PC-9 (cell line): Measurements from ENCODE around the gene HAX1. TPM values are rescaled to one million over a fixed set of nuclear protein-coding genes. Genes with fewer than 3 reads are reported as not detected.
"Not testable (repeated sequence)": the region's sequence is repeated elsewhere in the genome, so short reads cannot be mapped to it uniquely, and the experiment has no call there.

Source experiments
- BruUV-seq: library from RNA; stranded (reverse); fragments of 400-500 nt; replicated peaks from 2 replicates; lab custom pipeline; 2021; lab: Mats Ljungman, UMichigan
- CTCF ChIA-PET: fragments of 300-600 bp; sonication (Branson Sonifier 250); formaldehyde crosslinking; loops from one replicate; lab custom pipeline; 2022; ENCODE audit warnings: antibody characterized with exemption; lab: Charles Lee
- POLR2A ChIA-PET: fragments of 300-600 bp; sonication (Branson Sonifier 250); formaldehyde crosslinking; loops from one replicate; lab custom pipeline; 2022; ENCODE audit warnings: antibody characterized with exemption; ENCODE audit not compliant: unreplicated experiment; lab: Charles Lee
- DNase-seq, 2 experiments: peaks; one replicate each; pipeline versions ENCODE4 v3.0.0 to v3.0.0-alpha.2; 2015 to 2022; ENCODE audit warnings: mixed read lengths in 1 of 2
- H2AFZ ChIP-seq: fragments of 200-600 bp; sonication (generic); 2 replicates; pipeline ENCODE4 v1.8.1; 2017; ENCODE audit warnings: antibody characterized with exemption
- H3F3A ChIP-seq: fragments of 200-600 bp; sonication (generic); 2 replicates; pipeline ENCODE4 v1.8.1; 2017; ENCODE audit warnings: antibody characterized with exemption, mild to moderate bottlenecking, low read depth; ENCODE audit not compliant: insufficient read depth
- H3K27ac ChIP-seq: fragments of 200-600 bp; sonication (generic); 2 replicates; pipeline ENCODE4 v1.6.1; 2016; ENCODE audit warnings: mixed run types
- H3K27me3 ChIP-seq: fragments of 200-600 bp; sonication (generic); 2 replicates; pipeline ENCODE4 v1.6.1; 2016; ENCODE audit warnings: low read depth, mixed run types; ENCODE audit not compliant: insufficient read depth
- H3K36me3 ChIP-seq: fragments of 200-600 bp; sonication (generic); 2 replicates; pipeline ENCODE4 v1.6.1; 2016; ENCODE audit warnings: low read depth, mixed run types
- H3K4me1 ChIP-seq: fragments of 200-600 bp; sonication (generic); replicated peaks from 2 replicates; pipeline ENCODE4 v1.6.1; 2016; ENCODE audit warnings: mixed run types; ENCODE audit not compliant: insufficient read depth
- H3K4me2 ChIP-seq: fragments of 200-600 bp; sonication (generic); 2 replicates; pipeline ENCODE4 v1.6.1; 2017; ENCODE audit warnings: mixed run types
- H3K4me3 ChIP-seq: fragments of 200-600 bp; sonication (generic); 2 replicates; pipeline ENCODE4 v1.6.1; 2016; ENCODE audit warnings: mixed run types
- H3K79me2 ChIP-seq: fragments of 200-600 bp; sonication (generic); 2 replicates; pipeline ENCODE4 v1.6.1; 2017; ENCODE audit warnings: low read depth, mixed run types
- H3K9me2 ChIP-seq: fragments of 200-600 bp; sonication (generic); 2 replicates; pipeline ENCODE4 v1.8.1; 2017; ENCODE audit warnings: mild to moderate bottlenecking; ENCODE audit not compliant: insufficient read depth
- H3K9me3 ChIP-seq: fragments of 200-600 bp; sonication (generic); 2 replicates; pipeline ENCODE4 v1.8.1; 2016; ENCODE audit warnings: low read depth; ENCODE audit not compliant: insufficient read depth
- H4K20me1 ChIP-seq: fragments of 200-600 bp; sonication (generic); 2 replicates; pipeline ENCODE4 v1.8.1; 2017; ENCODE audit not compliant: insufficient read depth
- EZH2 ChIP-seq: fragments of 200-600 bp; sonication (generic); IDR thresholded peaks from 2 replicates; pipeline ENCODE4 v1.8.0; 2017; ENCODE audit warnings: antibody characterized with exemption, low read depth
- intact Hi-C: fragments of 100-400 bp; cut with micrococcal nuclease; formaldehyde crosslinking; loops from one replicate; pipeline ENCODE4 v1.10.0; 2022; ENCODE audit not compliant: unreplicated experiment
- total RNA-seq: library from RNA; stranded (reverse); gene quantifications from 2 replicates; pipeline ENCODE4 v1.2.3, GENCODE V29; 2021
- TF ChIP-seq, protein P1 (sequence below): fragments of 200-600 bp; sonication (generic); conservative IDR thresholded peaks from 2 replicates; pipeline ENCODE4 v1.6.1; 2017; ENCODE audit warnings: mixed run types, antibody characterized with exemption, mild to moderate bottlenecking, moderate library complexity

HAX1 gene
- total RNA-seq, 1 experiment from 2014 or later = 92.3 TPM

DNA sequence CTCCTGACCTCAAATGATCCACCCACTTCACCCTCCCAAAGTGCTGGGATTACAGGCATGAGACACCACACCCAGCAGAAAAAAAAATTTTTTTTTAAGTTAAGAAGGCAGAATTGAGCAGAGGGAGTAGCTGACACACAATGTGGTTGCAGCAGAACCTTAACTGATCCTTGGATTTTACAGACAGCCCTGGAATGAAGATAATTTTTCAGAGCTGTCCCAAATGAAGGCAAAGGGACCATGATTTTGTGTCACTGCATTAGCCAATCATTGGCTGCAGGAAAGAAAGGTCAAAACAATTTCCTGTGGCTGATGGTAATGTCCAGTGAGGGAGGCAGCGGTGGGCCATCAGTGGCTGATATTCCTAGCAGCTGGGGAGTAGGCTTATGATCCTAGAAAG lies 29.2 kb downstream of the HAX1 start:
- H2AFZ ChIP-seq = no peak overlapping the region
- H3K9me2 ChIP-seq = no peaks in the 10 kb centered on the region
- intact Hi-C loops = no loop called here
- H3K36me3 ChIP-seq = no peaks in the 10 kb centered on the region
- peaks cover 6% of the 10 kb centered on the region for H3K27me3 ChIP-seq
- H4K20me1 ChIP-seq = no peaks in the 10 kb centered on the region
- no peak overlapping the region for H3K4me3 ChIP-seq
- DNase-seq = no peak
- BruUV-seq = no TSS peak
- no peaks in the 10 kb centered on the region for H3K4me1 ChIP-seq
- TF ChIP-seq EZH2 = no peak
- TF ChIP-seq, protein P1, sequence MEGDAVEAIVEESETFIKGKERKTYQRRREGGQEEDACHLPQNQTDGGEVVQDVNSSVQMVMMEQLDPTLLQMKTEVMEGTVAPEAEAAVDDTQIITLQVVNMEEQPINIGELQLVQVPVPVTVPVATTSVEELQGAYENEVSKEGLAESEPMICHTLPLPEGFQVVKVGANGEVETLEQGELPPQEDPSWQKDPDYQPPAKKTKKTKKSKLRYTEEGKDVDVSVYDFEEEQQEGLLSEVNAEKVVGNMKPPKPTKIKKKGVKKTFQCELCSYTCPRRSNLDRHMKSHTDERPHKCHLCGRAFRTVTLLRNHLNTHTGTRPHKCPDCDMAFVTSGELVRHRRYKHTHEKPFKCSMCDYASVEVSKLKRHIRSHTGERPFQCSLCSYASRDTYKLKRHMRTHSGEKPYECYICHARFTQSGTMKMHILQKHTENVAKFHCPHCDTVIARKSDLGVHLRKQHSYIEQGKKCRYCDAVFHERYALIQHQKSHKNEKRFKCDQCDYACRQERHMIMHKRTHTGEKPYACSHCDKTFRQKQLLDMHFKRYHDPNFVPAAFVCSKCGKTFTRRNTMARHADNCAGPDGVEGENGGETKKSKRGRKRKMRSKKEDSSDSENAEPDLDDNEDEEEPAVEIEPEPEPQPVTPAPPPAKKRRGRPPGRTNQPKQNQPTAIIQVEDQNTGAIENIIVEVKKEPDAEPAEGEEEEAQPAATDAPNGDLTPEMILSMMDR = no peak
- H3K79me2 ChIP-seq = no peaks in the 10 kb centered on the region
- no peak overlapping the region for H3K4me2 ChIP-seq
- ChIA-PET CTCF (no interaction called here), POLR2A (no interaction called here)
- no peaks in the 10 kb centered on the region; the same call in 1 of the 2 replicates for H3F3A ChIP-seq
- no peaks in the 10 kb centered on the region for H3K9me3 ChIP-seq
- H3K27ac ChIP-seq = no peak overlapping the region

DNA sequence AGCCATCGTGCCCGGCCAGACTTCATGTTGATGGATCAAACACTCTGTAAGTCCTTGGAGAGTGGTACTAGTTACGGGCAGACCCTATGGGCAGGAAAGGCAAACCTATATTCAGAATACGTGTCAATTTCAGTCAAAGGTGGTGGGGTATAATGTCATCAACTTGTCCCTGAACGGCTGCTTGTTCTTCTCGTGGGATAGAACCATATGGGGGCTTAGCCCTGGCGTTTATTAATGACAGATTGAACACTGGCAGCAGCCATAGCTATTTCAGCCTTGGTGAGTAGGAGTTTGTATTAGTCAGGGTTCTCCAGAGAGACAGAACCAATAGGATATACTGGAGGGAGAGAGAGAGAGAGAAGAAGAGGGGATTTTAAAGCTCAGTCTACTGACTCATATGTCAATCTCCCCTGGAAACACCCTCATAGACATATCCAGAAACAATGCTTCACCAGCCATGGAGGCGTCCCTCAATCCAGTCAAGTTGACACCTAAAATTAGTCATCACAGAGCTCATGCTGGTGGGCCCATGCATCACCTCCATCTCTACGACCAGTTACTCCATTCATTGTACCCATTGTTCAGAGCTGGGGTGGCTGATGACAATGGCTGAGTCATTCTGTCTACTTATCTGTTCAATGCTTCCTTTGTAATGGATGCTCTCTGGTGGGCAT lies 32.4 kb downstream of the HAX1 start:
- Histone ChIP-seq H3K4me3 (no peak overlapping the region), H4K20me1 (no peaks in the 10 kb centered on the region), H3K27ac (no peak overlapping the region), H3K4me2 (no peak overlapping the region), H2AFZ (no peak overlapping the region), H3K27me3 (peaks cover 3% of the 10 kb centered on the region), H3K4me1 (no peaks in the 10 kb centered on the region), H3K79me2 (no peaks in the 10 kb centered on the region), H3K36me3 (no peaks in the 10 kb centered on the region), H3K9me3 (no peaks in the 10 kb centered on the region), H3K9me2 (no peaks in the 10 kb centered on the region), H3F3A (no peaks in the 10 kb centered on the region; the same call in 1 of the 2 replicates)
- BruUV-seq = no TSS peak
- DNase-seq = no peak
- intact Hi-C loops = no loop called here
- TF ChIP-seq, protein P1 = no peak
- no peak for TF ChIP-seq EZH2
- ChIA-PET POLR2A (interaction anchor here (0.6 kb wide), 1 partner anchor 669 kb away, joined by 3 read pairs; no protein-coding TSS in a partner anchor), CTCF (no interaction called here)

DNA sequence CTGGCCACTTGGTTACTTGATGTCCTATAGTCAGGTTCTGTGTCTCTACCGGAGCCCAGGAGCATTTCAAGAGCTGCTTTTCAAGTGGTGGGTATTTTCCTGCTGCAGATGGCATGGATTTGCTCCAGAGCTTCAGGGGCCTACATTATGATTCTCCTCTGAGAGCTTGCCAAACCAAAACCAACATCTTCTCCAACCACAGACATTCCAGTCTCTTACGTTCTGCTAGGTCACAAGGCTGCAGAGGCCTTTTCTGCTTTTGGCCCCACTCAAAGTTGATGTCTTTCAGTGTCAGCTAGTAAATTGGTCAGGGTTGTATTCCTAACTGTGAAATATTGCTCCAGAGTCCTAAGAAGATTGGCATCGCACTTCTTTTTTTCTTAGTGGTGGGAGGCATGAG lies 33.7 kb downstream of the HAX1 start:
- DNase-seq = no peak
- Histone ChIP-seq H3K9me2 (no peaks in the 10 kb centered on the region), H3F3A (no peaks in the 10 kb centered on the region), H2AFZ (no peak overlapping the region), H3K4me3 (no peak overlapping the region), H3K27ac (no peak overlapping the region), H3K36me3 (no peaks in the 10 kb centered on the region), H3K79me2 (no peaks in the 10 kb centered on the region), H3K4me1 (no peaks in the 10 kb centered on the region), H4K20me1 (no peaks in the 10 kb centered on the region), H3K4me2 (no peak overlapping the region), H3K27me3 (peaks cover 3% of the 10 kb centered on the region), H3K9me3 (no peaks in the 10 kb centered on the region)
- TF ChIP-seq EZH2 = no peak
- TF ChIP-seq, protein P1 = no peak
- BruUV-seq = no TSS peak
- ChIA-PET CTCF (interaction anchor here (0.5 kb wide), 1 partner anchor 79 kb away, joined by 8 read pairs; no protein-coding TSS in a partner anchor), POLR2A (interaction anchor here (0.6 kb wide), 1 partner anchor 247 kb away, joined by 3 read pairs; no protein-coding TSS in a partner anchor)
- intact Hi-C loops = no loop called here

- CTCF ChIA-PET, POLR2A ChIA-PET, H3K4me2 ChIP-seq, H3K4me3 ChIP-seq, H3F3A ChIP-seq, H3K36me3 ChIP-seq, H2AFZ ChIP-seq, H3K9me2 ChIP-seq, DNase-seq, H3K27ac ChIP-seq, intact Hi-C loops, H3K4me1 ChIP-seq, H3K79me2 ChIP-seq, BruUV-seq, H4K20me1 ChIP-seq, H3K9me3 ChIP-seq: not testable (repeated sequence)
- peaks cover 15% of the 10 kb centered on the region; the same call in 1 of the 2 replicates for H3K27me3 ChIP-seq
Measured at GRCh38 chr1:154307670-154308270, 35.3 kb downstream of the HAX1 start.

GRCh38 chr1:154309136-154309535 lies 36.7 kb downstream of the HAX1 start:
- H3K79me2 ChIP-seq, H3K9me3 ChIP-seq, H3F3A ChIP-seq, DNase-seq, H3K9me2 ChIP-seq, POLR2A ChIA-PET, intact Hi-C loops, H3K4me3 ChIP-seq, H4K20me1 ChIP-seq, H2AFZ ChIP-seq, H3K4me2 ChIP-seq, CTCF ChIA-PET, H3K4me1 ChIP-seq, H3K27ac ChIP-seq, BruUV-seq, H3K36me3 ChIP-seq: not testable (repeated sequence)
- peaks cover 27% of the 10 kb centered on the region for H3K27me3 ChIP-seq
